Measurements from ENCODE around the gene LRRFIP1. TPM values are rescaled to one million over a fixed set of nuclear protein-coding genes. Genes with fewer than 3 reads are reported as not detected.

The LRRFIP1 gene
- total RNA-seq, 2 experiments from 2014 or later, result 158 to 164 TPM

DNA sequence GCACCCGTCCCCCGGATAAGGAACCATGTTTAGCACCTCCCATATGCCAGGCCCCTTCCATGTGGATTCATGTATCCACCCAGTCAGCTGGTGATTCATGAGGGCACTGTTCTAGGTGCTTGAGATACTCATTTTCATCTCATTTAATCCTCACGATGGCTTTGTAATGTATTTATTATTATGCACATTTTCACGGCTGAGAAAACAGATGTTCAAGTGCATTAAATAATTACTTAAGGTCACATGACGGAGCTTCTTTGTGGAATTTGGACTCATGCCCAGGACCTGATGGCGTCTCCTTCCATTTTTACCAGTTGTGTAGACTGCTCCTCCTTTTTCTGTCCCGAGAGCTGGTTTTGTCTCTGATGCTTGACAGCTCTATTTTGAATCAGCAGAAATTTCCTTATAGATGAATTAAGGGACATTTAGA is 99.0 kb downstream of the LRRFIP1 start:
- H3K36me3 Mint-ChIP-seq, result peaks cover 24% of the 10 kb centered on the region
- no peak overlapping the region for H3K27ac Mint-ChIP-seq
- peaks cover 26% of the 10 kb centered on the region for H3K4me1 Mint-ChIP-seq
- no peaks in the 10 kb centered on the region for H3K27me3 Mint-ChIP-seq
- no peak for DNase-seq
- POLR2A ChIA-PET, result no interaction called here
- no peak overlapping the region for H3K4me3 Mint-ChIP-seq
- ATAC-seq (ENCODE audit: low read depth), result no peak
- H3K9me3 Mint-ChIP-seq, result no peaks in the 10 kb centered on the region

DNA sequence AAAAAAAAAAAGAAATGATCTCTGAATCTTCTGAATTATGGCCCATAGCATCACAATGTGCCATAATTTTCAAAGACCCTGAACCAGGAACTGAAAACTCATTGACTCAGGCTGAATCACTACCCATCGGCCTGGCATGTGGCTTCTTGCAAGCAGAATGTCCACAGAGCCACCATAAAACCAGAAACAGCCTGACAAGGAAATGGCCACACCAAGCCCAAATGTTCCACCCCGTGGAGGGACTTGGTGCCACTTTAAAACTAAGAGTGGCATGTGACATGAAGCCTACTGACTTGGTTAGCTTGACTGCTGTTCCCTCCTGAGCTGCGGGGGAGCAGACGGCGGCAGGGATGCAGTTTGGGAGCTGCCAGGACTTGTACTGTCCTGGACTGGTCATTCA is 100.0 kb downstream of the LRRFIP1 start:
- no peak overlapping the region for H3K4me3 Mint-ChIP-seq
- POLR2A ChIA-PET, result no interaction called here
- peaks cover 26% of the 10 kb centered on the region for H3K4me1 Mint-ChIP-seq
- DNase-seq (no peak), ATAC-seq (ENCODE audit: low read depth) (no peak)
- no peaks in the 10 kb centered on the region for H3K27me3 Mint-ChIP-seq
- H3K9me3 Mint-ChIP-seq, result no peaks in the 10 kb centered on the region
- H3K27ac Mint-ChIP-seq, result no peak overlapping the region
- H3K36me3 Mint-ChIP-seq, result peaks cover 20% of the 10 kb centered on the region

DNA sequence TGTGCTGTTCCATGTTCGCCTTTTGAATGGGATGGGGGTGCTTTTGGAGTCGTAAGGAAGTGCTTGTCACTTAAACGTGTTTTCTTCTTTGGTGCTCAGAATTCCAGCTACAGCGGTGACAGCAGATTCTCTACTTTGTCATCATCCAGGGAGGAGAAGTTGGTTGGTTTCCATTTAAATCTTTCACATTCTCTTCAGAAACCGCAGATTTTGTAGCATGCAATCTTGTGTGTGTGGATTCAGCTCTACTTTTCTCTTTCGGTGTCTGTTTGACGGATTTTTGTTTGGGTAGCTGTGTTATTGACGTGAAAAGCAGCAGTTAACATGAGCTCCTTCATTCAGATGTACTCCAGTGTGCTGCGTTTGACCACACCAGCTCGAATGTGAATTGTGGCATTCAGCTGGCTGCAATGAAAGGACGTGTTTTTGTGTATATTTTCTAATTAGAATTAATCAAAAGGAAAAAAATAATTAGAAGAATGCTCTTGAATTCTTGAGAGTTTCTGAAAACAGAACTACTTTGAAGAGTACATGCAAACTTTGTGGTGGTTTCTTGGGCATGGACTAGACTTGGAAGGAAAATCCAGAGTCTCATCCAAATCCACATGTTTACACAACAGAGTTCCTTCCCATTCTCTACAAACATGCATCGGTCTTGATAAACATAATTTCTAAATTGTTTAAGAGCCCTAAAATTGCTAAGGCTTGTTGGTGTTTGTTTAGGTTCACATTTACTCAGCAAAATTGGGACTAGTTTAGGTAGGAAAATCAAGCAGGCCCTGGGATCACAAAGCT is 102.5 kb downstream of the LRRFIP1 start:
- POLR2A ChIA-PET, result no interaction called here
- peaks cover 27% of the 10 kb centered on the region for H3K4me1 Mint-ChIP-seq

DNA sequence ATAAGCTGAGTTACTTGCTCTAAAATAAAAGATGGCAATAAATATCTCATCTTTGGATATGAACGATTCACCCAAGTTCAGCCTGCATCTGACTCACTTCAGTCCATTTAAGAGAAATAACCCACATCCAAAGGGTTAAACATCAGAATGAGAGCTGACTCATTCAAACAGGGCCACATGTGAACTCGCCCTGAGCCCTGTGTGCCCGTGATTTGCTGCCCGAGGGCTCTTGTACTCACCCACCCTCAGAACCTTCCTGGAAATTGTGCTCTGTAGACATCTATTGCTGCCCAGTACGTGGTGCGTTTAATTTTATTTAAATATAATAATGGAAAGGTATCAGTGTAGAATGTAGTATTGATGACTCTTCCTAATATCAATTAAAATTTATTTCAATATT is 104.3 kb downstream of the LRRFIP1 start:
- no peak for DNase-seq
- no peak for ATAC-seq (ENCODE audit: low read depth)
- Mint-ChIP-seq H3K4me1 (peaks cover 23% of the 10 kb centered on the region), H3K27ac (no peak overlapping the region), H3K4me3 (no peak overlapping the region), H3K9me3 (no peaks in the 10 kb centered on the region), H3K27me3 (no peaks in the 10 kb centered on the region), H3K36me3 (peaks cover 3% of the 10 kb centered on the region)
- POLR2A ChIA-PET, result interaction anchor here (1.6 kb wide), 1 partner anchor 37 kb away, joined by 4 read pairs; no protein-coding TSS in a partner anchor

More for the DNA sequence above, 102.5 kb downstream of the LRRFIP1 start:
- ATAC-seq (ENCODE audit: low read depth) (no peak), DNase-seq (no peak)
- H3K4me3 Mint-ChIP-seq, result no peak overlapping the region
- no peak overlapping the region for H3K27ac Mint-ChIP-seq
- no peaks in the 10 kb centered on the region for H3K27me3 Mint-ChIP-seq
- H3K36me3 Mint-ChIP-seq, result peaks cover 13% of the 10 kb centered on the region
- H3K9me3 Mint-ChIP-seq, result no peaks in the 10 kb centered on the region

DNA sequence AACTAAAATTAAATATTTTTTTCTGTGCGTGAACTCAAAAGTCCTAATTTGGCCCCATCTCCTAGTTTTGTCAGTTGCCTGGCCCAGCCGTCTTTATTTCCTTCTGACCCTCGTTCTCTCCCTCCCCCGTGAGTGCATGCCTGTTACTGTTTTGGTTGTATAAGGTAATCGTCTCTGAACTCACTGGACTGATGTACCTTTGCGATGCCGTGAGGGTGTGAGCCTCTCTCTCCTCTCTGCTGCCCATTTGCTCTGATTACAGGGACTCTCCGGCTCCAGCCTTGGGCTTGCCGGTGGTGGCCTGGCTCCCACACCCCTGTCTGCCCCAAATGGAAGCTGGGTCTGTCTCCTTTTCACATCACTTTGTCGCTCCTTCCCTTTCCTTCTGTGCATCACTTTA is 104.7 kb downstream of the LRRFIP1 start:
- H3K4me1 Mint-ChIP-seq, result peaks cover 23% of the 10 kb centered on the region

DNA sequence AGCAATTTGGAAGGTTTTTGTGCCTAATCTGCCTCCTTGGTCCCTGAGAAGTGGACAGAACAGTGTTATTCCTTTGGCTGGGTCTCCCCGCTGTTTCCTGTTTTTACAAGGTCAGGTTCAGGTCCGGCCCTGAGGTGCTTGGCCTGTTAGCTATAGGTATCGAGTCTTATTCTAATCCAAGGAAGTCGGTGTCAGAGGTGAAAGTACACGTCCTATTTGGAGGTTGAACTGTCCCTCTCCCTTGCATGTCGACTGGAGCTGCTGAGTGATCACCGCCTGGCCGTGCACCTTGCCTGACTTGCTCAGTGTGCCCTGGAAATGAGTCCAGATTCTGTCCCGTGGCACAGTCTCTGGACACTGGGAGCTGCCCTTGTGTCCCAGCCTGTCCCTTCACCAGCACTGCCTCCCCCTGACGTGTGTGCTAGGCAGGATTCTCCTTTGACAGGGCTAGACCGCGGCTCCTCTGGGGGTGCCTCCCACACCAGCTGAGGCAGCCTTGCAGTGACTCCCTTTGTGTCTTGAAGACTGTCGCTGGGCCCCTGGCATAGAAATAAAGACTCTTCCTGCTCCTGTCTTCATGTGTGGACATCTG is 105.5 kb downstream of the LRRFIP1 start:
- Mint-ChIP-seq H3K4me3 (no peak overlapping the region), H3K4me1 (peaks cover 23% of the 10 kb centered on the region), H3K27me3 (no peaks in the 10 kb centered on the region), H3K36me3 (peaks cover 6% of the 10 kb centered on the region), H3K9me3 (no peaks in the 10 kb centered on the region), H3K27ac (peak overlapping the region; percentile 38)
- DNase-seq (no peak), ATAC-seq (ENCODE audit: low read depth) (no peak)
- POLR2A ChIA-PET, result interaction anchor here (1.6 kb wide), 1 partner anchor 38 kb away, joined by 4 read pairs; no protein-coding TSS in a partner anchor

More for the DNA sequence above, 104.7 kb downstream of the LRRFIP1 start:
- H3K27ac Mint-ChIP-seq, result peak overlapping the region; percentile 64
- H3K36me3 Mint-ChIP-seq, result peaks cover 3% of the 10 kb centered on the region
- DNase-seq, result no peak
- H3K4me3 Mint-ChIP-seq, result no peak overlapping the region
- POLR2A ChIA-PET, result interaction anchor here (1.6 kb wide), 1 partner anchor 38 kb away, joined by 4 read pairs; no protein-coding TSS in a partner anchor
- no peaks in the 10 kb centered on the region for H3K27me3 Mint-ChIP-seq
- no peaks in the 10 kb centered on the region for H3K9me3 Mint-ChIP-seq
- no peak for ATAC-seq (ENCODE audit: low read depth)

DNA sequence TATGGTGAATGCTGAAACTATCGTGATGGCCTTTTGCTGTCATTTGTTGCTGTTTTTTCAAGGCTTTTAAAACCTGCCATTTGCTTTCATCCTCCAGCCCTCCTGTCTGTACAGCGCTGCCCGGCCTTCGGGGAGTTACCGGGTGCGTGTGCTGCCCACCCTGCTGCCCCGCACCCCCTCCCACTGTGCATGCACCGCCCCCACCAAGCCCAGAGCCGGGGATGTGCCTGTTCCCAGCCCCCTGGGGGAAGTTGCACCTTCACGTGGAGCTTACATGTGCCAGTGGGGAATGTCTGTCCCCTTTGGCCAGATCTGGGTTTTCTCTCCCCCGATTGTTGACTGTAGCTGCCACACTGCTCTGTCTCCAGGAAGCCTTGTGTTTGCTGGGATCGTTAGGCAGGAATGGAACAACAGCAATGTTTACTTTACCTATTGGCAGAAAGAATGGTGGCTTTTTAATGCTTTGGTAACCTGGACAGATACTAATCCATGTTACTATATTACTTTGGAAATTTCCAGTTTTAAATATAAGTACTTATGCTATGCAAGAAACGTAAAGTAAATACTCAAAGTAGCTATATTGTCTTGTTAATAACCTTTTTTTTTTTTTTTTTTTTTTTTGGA is 106.4 kb downstream of the LRRFIP1 start:
- Mint-ChIP-seq H3K4me1 (peaks cover 25% of the 10 kb centered on the region), H3K27me3 (no peaks in the 10 kb centered on the region), H3K27ac (no peak overlapping the region), H3K9me3 (no peaks in the 10 kb centered on the region), H3K4me3 (no peak overlapping the region), H3K36me3 (peaks cover 5% of the 10 kb centered on the region)
- DNase-seq, result no peak
- ATAC-seq (ENCODE audit: low read depth), result no peak
- POLR2A ChIA-PET, result no interaction called here

DNA sequence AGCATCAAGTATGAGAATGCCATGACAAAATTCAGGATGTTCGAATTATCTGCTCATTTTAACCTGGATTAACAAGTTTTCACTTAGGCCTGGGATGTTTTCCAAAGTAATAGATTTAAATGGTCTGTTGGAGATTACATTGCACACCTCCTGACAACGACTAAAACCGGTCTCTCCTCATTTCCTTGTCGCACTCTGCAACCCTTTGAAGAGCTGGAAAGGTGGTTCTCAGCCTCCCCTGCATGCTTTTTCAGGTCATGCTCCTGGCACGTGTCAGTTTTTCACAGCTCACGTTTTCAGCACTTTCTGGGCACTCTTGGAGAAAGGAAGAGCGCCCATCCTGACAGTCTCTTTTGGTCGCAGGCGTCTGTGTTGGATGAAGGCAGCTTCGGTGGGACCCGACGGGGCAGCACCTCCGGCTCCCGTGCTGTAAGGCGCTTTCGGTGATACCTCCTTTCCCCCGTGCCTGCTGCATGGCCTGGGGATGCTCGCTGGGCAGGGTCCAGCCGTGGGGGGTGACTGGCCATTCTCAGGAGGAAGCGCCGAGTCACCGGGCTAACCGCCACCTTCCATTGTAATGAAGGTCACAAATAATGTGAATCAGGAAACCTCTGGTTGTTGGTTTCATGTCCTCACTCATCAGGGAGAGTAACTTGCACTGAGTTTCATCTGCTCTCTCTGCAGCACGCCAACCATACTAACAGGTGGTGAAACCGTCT is 107.7 kb downstream of the LRRFIP1 start:
- Mint-ChIP-seq H3K36me3 (peaks cover 6% of the 10 kb centered on the region), H3K27me3 (no peaks in the 10 kb centered on the region)

DNA sequence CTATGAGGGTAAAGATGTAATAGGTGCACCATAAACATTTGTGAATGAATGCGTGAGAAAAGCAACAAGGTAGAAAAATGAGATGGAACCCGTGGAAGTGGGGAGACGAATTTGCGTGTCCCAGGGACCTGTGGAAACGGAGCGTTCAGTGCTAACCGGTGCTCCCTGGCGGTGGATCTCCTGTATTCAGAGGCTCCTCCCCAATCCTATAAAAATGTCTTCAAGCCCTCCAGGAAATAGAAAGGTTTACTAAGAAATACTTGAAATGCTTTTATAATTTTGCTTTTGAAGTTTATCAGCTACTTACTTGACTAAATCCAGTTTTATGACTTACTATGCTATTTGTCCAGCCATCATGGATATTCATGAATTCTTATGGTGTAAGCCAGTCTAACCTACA is 108.4 kb downstream of the LRRFIP1 start:
- H3K27me3 Mint-ChIP-seq, result no peaks in the 10 kb centered on the region
- POLR2A ChIA-PET, result no interaction called here
- peaks cover 6% of the 10 kb centered on the region for H3K36me3 Mint-ChIP-seq
- H3K4me1 Mint-ChIP-seq, result peaks cover 22% of the 10 kb centered on the region
- no peaks in the 10 kb centered on the region for H3K9me3 Mint-ChIP-seq
- H3K27ac Mint-ChIP-seq, result no peak overlapping the region
- DNase-seq, result no peak
- ATAC-seq (ENCODE audit: low read depth), result no peak
- H3K4me3 Mint-ChIP-seq, result no peak overlapping the region

More for the DNA sequence above, 107.7 kb downstream of the LRRFIP1 start:
- POLR2A ChIA-PET, result no interaction called here
- no peak overlapping the region for H3K27ac Mint-ChIP-seq
- no peaks in the 10 kb centered on the region for H3K9me3 Mint-ChIP-seq
- H3K4me1 Mint-ChIP-seq, result peaks cover 26% of the 10 kb centered on the region
- H3K4me3 Mint-ChIP-seq, result no peak overlapping the region
- DNase-seq (no peak), ATAC-seq (ENCODE audit: low read depth) (no peak)

DNA sequence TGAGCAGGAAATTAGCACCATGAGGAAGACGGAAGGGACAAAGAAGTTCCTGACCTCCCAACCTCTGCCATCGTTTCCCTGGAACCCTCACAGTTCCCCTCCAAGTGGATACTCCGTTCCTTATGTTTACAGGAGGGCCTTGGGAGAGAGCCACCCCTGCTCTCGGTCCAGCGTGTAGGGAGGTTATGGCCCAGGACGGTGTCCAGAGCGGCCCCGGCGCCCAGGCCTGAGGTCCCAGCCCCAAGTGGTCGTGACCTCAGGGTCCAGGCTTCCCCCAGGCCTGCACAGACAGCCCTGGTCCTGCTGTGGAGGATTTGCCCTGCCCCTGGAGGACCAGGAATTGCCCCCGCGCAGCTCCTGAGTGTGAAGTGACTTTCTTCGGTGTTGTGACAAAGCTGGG is 109.4 kb downstream of the LRRFIP1 start:
- POLR2A ChIA-PET, result no interaction called here
- H3K4me3 Mint-ChIP-seq, result no peak overlapping the region
- H3K27me3 Mint-ChIP-seq, result no peaks in the 10 kb centered on the region
- ATAC-seq (ENCODE audit: low read depth) (no peak), DNase-seq (no peak)
- H3K4me1 Mint-ChIP-seq, result peaks cover 21% of the 10 kb centered on the region
- no peaks in the 10 kb centered on the region for H3K9me3 Mint-ChIP-seq
- H3K27ac Mint-ChIP-seq, result no peak overlapping the region
- H3K36me3 Mint-ChIP-seq, result peaks cover 6% of the 10 kb centered on the region

DNA sequence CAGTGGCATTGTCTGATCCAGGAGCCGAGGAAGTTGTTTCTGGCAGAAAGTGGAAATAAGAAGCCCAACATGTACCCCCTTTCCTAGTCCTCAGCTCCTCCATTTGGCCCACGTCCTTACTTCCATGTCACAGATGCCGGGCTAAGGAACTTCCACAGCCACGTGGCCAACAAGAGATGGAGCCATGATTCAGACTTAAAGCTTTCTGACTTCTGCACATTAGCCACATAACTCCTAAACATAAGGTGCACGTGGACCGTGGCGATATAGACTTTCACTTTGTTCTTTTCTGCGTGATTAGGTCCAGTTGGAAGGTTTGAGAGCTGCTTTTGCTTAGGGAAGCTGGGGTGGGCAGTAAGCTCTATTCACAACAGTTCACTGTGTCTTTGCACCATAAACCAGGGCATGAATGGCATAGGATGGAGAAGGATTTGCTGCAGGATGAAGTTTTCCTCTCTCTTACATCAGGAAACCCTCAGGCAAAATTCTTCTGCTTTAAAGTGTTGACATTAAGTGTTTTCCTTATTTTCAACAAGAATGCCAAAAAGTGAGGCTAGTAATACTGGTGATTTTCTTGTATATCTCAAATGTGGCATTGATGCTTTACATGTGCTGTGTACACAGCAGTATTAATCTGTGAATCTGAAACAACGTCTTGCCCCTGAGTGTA is 109.9 kb downstream of the LRRFIP1 start:
- Mint-ChIP-seq H3K9me3 (no peaks in the 10 kb centered on the region), H3K27ac (peak overlapping the region; percentile 59), H3K4me3 (no peak overlapping the region), H3K36me3 (peaks cover 6% of the 10 kb centered on the region), H3K4me1 (peaks cover 21% of the 10 kb centered on the region), H3K27me3 (no peaks in the 10 kb centered on the region)
- POLR2A ChIA-PET, result no interaction called here
- ATAC-seq (ENCODE audit: low read depth) (no peak), DNase-seq (no peak)

DNA sequence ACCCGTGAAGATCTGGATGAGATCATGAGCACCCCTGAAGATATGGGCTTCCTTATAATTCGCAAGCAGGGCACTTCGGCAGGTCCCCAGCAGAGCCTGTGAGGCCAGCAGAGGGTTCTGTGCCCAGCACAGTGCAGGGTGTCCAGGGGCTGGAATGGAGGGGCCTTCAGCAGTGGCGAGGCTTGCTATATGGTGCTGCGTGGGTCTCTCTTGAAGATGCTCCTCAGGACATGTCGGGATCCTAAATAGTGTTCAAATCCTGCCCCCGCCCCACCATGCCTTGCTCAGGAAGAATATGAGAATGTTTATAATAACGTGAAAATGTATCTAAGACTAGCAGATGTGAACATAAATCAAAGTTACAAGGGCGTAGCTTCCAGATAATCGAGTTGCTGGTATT is 110.9 kb downstream of the LRRFIP1 start:
- peaks cover 20% of the 10 kb centered on the region for H3K4me1 Mint-ChIP-seq
- no peak for ATAC-seq (ENCODE audit: low read depth)

DNA sequence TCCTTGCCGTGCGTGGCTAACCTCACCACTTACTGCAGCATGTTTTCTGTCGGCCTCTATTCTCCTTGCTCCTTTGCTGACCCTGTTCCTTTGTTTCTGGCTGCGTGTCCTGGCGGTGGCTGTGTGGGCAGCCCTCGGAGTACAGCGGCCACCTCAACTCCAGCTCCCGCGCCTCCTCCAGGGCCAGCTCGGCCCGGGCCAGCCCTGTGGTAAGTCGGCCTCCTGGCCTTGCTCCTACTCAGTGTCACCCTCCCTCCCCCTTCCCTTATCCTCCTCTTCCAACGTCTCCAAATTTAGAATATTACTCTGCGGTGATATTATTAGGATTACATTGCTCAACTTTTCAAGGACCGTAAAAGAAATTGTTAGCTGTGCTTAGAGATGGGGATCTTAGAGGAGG is 111.7 kb downstream of the LRRFIP1 start:
- Mint-ChIP-seq H3K4me3 (no peak overlapping the region), H3K36me3 (peaks cover 6% of the 10 kb centered on the region), H3K27me3 (no peaks in the 10 kb centered on the region), H3K27ac (no peak overlapping the region), H3K9me3 (no peaks in the 10 kb centered on the region), H3K4me1 (peaks cover 20% of the 10 kb centered on the region)
- ATAC-seq (ENCODE audit: low read depth), result no peak
- no peak for DNase-seq
- POLR2A ChIA-PET, result interaction anchor here (1.6 kb wide), 1 partner anchor 41 kb away, joined by 3 read pairs; no protein-coding TSS in a partner anchor

More for the DNA sequence above, 110.9 kb downstream of the LRRFIP1 start:
- Mint-ChIP-seq H3K4me3 (no peak overlapping the region), H3K36me3 (peaks cover 6% of the 10 kb centered on the region), H3K9me3 (no peaks in the 10 kb centered on the region), H3K27me3 (no peaks in the 10 kb centered on the region), H3K27ac (peak overlapping the region; percentile 59)
- DNase-seq, result no peak
- POLR2A ChIA-PET, result no interaction called here
